SK-N-SH treated with all-trans-retinoic acid at 6 μM for 48 hours (cell line): Measurements from ENCODE around the gene CMIP.

Source experiments
- ATAC-seq: fragments of 200-7000 bp; cut with Tn5 transposase; 3 replicates; pipeline ENCODE4 v1.9.1; 2020; ENCODE audit warnings: mild to moderate bottlenecking, moderate library complexity
- ARNTL ChIP-seq: fragments of 450-650 bp; formaldehyde crosslinking; IDR thresholded peaks from 2 replicates; pipeline ENCODE4 v1.5.0; 2020; ENCODE audit warnings: low read depth, mild to moderate bottlenecking, moderate library complexity, borderline replicate concordance
- BACH2 ChIP-seq: fragments of 250-450 bp; sonication (Bioruptor Pico); IDR thresholded peaks from 2 replicates; pipeline ENCODE4 v1.9.0; 2021; ENCODE audit warnings: mild to moderate bottlenecking, borderline replicate concordance
- CSDC2 ChIP-seq: fragments of 250-450 bp; sonication (Bioruptor Pico); IDR thresholded peaks from 2 replicates; pipeline ENCODE4 v1.5.0; 2020; ENCODE audit warnings: mild to moderate bottlenecking, moderate library complexity
- ESRRG ChIP-seq: fragments of 250-450 bp; sonication (Bioruptor Pico); IDR thresholded peaks from 2 replicates; pipeline ENCODE4 v1.6.1; 2021; ENCODE audit warnings: mild to moderate bottlenecking
- ISL1 ChIP-seq: fragments of 250-450 bp; sonication (Bioruptor Pico); IDR thresholded peaks from 2 replicates; pipeline ENCODE4 v2.1.2; 2022; ENCODE audit warnings: mild to moderate bottlenecking, moderate library complexity
- OSR1 ChIP-seq: fragments of 250-450 bp; sonication (Bioruptor Pico); IDR thresholded peaks from 2 replicates; pipeline ENCODE4 v1.8.0; 2022; ENCODE audit warnings: moderate library complexity, mild to moderate bottlenecking, inconsistent platforms
- PPARA ChIP-seq: fragments of 250-450 bp; sonication (Bioruptor Pico); IDR thresholded peaks from 2 replicates; pipeline ENCODE4 v1.5.0; 2020; ENCODE audit warnings: mild to moderate bottlenecking, borderline replicate concordance
- RARB ChIP-seq: fragments of 250-450 bp; sonication (Bioruptor Pico); IDR thresholded peaks from 2 replicates; pipeline ENCODE4 v1.8.0; 2021; ENCODE audit warnings: mild to moderate bottlenecking, moderate library complexity
- SNAI2 ChIP-seq: fragments of 250-450 bp; sonication (Bioruptor Pico); IDR thresholded peaks from 2 replicates; pipeline ENCODE4 v1.5.0; 2020; ENCODE audit warnings: mild to moderate bottlenecking, moderate library complexity
- TCF4 ChIP-seq: fragments of 250-450 bp; sonication (Bioruptor Pico); IDR thresholded peaks from 2 replicates; pipeline ENCODE4 v1.8.0; 2021; ENCODE audit warnings: mild to moderate bottlenecking, moderate library complexity, borderline replicate concordance
- TOX ChIP-seq: fragments of 250-450 bp; sonication (Bioruptor Pico); IDR thresholded peaks from 2 replicates; pipeline ENCODE4 v1.8.0; 2021; ENCODE audit warnings: mild to moderate bottlenecking, moderate library complexity, borderline replicate concordance
- ZC3H10 ChIP-seq: fragments of 250-450 bp; sonication (Bioruptor Pico); IDR thresholded peaks from 2 replicates; pipeline ENCODE4 v1.5.1; 2021; ENCODE audit warnings: mild to moderate bottlenecking, moderate library complexity
- ZFP3 ChIP-seq: fragments of 250-450 bp; sonication (Bioruptor Pico); IDR thresholded peaks from 2 replicates; pipeline ENCODE4 v1.5.0; 2020; ENCODE audit warnings: mild to moderate bottlenecking, moderate library complexity
- ZFP30 ChIP-seq: fragments of 450-650 bp; formaldehyde crosslinking; IDR thresholded peaks from 2 replicates; pipeline ENCODE4 v1.5.0; 2022; ENCODE audit warnings: mild to moderate bottlenecking, moderate library complexity
- ZNF565 ChIP-seq: fragments of 450-650 bp; formaldehyde crosslinking; conservative IDR thresholded peaks from 2 replicates; pipeline ENCODE4 v1.5.0; 2020; ENCODE audit warnings: low read depth, mild to moderate bottlenecking, moderate library complexity
- ZNF70 ChIP-seq: fragments of 450-650 bp; formaldehyde crosslinking; IDR thresholded peaks from 2 replicates; pipeline ENCODE4 v1.5.0; 2020; ENCODE audit warnings: mild to moderate bottlenecking, moderate library complexity
- ZNF8 ChIP-seq: fragments of 450-650 bp; formaldehyde crosslinking; IDR thresholded peaks from 2 replicates; pipeline ENCODE4 v1.5.0; 2020; ENCODE audit warnings: mild to moderate bottlenecking, moderate library complexity
- TF ChIP-seq, protein P1 (sequence below): fragments of 250-450 bp; sonication (Bioruptor Pico); IDR thresholded peaks from 2 replicates; pipeline ENCODE4 v1.5.0; 2020; ENCODE audit warnings: mild to moderate bottlenecking, moderate library complexity
- TF ChIP-seq, protein P2 (sequence below): fragments of 250-450 bp; sonication (Bioruptor Pico); IDR thresholded peaks from 2 replicates; pipeline ENCODE4 v1.5.1; 2020; ENCODE audit warnings: low read depth, mild to moderate bottlenecking, moderate library complexity
- TF ChIP-seq, protein P3 (sequence below): fragments of 250-450 bp; sonication (Bioruptor Pico); IDR thresholded peaks from 2 replicates; pipeline ENCODE4 v1.8.0; 2021; ENCODE audit warnings: low read depth, mild to moderate bottlenecking, moderate library complexity, borderline replicate concordance
- TF ChIP-seq, protein P4 (sequence below): fragments of 250-450 bp; sonication (Bioruptor Pico); IDR thresholded peaks from 2 replicates; pipeline ENCODE4 v1.8.0; 2020; ENCODE audit warnings: mild to moderate bottlenecking, moderate library complexity, borderline replicate concordance

CMIP gene

DNA sequence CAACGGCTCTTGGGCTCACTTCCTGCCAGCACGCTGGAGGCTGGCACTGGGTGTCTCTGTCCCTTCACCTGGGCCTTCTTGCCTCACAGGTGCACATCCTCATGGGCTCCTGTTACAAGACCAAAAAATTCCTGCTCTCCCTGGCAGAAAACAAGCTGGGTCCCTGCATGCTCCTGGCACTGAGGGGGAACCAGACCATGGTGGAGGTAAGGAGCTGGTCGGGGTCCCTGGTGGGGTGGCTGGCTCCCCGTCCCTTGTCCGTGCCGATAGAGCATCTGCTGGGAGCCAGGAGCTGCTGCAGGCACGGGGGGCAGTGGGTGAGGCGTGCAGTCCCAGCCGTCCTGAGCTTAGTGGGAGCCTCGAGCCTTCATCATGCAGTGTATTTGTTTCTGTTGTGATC is 255.0 kb downstream of the CMIP start:
- ATAC-seq, result no peak
- TF ChIP-seq ZNF70 (CRISPR knock-in tag) (no peak), RARB (no peak)

DNA sequence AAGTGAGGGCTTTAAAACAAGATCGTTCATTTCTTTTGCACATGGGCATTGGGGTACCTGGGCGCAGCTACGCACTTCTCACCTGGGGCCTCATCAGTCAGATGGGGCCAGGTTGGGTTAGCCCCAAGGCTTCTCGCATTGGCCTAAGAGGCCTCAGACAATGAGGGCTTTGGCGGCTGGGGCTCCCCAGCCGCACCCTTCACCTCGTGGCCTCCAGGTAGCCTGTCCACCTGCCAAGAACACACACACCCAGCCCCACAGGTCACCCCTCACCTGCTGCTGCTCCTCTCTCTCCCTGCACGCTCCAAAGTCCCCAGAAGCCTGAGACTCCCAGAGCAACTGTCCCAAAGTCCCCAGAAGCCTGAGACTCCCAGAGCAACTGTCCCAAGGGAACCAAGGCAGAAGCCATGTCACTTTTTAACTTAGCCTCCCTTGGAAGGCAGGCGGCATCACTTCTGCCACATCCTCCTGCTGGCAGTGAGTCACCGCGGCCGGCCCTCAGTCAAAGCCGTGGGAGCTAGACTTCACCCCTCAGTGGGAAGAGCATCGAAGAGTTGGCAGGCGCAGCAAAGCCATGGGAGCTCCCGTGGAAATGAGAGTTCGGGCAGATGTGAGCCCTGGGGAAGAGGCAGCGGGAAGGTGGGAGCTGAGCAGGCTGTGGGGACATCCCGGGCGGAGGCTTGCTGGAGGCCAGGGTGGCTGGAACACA is 255.6 kb downstream of the CMIP start:
- no peak for ATAC-seq

DNA sequence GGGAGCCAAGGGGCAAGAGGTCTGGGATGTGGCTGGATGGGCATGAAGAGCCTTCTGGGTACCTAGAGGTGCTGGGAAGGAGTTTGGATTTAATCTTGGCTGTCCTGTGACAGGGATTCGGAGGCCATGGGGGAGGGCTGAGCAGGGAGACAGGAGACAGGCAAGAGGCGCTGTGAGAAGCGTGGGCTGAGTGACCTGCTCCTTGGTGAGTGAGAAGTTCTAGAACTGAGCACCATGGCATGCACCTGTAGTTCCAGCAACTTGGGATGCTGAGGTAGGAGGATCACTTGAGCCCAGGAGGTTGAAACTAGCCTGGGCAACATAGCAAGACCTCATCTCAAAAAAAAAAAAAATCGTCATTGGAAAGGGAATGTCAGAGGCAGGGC is 256.2 kb downstream of the CMIP start:
- ATAC-seq, result no peak

More for the DNA sequence above, 255.6 kb downstream of the CMIP start:
- TF ChIP-seq RARB (no peak), PPARA (CRISPR knock-in tag) (no peak), ZFP30 (CRISPR knock-in tag) (no peak), TOX (CRISPR knock-in tag) (no peak)
- TF ChIP-seq, protein P1, sequence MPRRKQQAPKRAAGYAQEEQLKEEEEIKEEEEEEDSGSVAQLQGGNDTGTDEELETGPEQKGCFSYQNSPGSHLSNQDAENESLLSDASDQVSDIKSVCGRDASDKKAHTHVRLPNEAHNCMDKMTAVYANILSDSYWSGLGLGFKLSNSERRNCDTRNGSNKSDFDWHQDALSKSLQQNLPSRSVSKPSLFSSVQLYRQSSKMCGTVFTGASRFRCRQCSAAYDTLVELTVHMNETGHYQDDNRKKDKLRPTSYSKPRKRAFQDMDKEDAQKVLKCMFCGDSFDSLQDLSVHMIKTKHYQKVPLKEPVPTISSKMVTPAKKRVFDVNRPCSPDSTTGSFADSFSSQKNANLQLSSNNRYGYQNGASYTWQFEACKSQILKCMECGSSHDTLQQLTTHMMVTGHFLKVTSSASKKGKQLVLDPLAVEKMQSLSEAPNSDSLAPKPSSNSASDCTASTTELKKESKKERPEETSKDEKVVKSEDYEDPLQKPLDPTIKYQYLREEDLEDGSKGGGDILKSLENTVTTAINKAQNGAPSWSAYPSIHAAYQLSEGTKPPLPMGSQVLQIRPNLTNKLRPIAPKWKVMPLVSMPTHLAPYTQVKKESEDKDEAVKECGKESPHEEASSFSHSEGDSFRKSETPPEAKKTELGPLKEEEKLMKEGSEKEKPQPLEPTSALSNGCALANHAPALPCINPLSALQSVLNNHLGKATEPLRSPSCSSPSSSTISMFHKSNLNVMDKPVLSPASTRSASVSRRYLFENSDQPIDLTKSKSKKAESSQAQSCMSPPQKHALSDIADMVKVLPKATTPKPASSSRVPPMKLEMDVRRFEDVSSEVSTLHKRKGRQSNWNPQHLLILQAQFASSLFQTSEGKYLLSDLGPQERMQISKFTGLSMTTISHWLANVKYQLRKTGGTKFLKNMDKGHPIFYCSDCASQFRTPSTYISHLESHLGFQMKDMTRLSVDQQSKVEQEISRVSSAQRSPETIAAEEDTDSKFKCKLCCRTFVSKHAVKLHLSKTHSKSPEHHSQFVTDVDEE, result no peak
- TF ChIP-seq, all 23 proteins: peak for 0

DNA sequence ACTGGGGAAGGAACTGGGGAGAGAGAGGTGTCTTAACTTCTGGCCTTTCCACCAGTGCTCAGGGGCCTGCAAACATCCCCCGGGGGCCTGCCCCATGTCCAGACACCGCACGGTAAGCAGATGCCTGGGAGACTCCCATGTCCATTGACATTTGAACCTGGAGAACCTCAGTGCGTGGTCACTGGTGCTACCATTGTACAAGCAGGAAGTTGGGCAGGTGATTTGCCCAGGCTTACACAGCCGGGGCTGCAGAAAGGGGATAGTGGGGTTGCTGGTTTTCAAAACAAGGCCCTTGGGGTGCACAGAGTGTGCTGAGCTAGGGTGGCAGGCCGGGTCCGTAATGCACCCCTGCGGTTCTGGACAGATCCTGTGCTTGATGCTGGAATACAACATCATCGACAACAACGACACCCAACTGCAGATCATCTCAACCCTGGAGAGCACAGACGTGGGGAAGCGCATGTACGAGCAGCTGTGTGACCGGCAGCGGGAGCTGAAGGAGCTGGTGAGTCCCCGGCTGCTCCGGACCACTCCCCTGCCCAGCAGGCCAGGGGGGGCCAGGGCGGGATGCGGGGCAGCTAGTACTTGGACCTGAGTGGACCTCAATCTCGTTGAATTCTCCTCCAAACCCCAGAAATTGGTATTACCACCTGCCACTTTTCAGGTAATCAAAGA is 256.8 kb downstream of the CMIP start:
- ATAC-seq, result no peak
- TF ChIP-seq ARNTL (CRISPR knock-in tag), result no peak
- no peak for TF ChIP-seq ISL1 (CRISPR knock-in tag)

More for the DNA sequence above, 256.2 kb downstream of the CMIP start:
- TF ChIP-seq ZFP3 (CRISPR knock-in tag) (no peak), ISL1 (CRISPR knock-in tag) (no peak), ZNF565 (no peak), PPARA (CRISPR knock-in tag) (no peak), ZC3H10 (CRISPR knock-in tag) (no peak), SNAI2 (CRISPR knock-in tag) (no peak), ARNTL (CRISPR knock-in tag) (no peak), CSDC2 (CRISPR knock-in tag) (no peak), ESRRG (CRISPR knock-in tag) (no peak)
- TF ChIP-seq, protein P2, sequence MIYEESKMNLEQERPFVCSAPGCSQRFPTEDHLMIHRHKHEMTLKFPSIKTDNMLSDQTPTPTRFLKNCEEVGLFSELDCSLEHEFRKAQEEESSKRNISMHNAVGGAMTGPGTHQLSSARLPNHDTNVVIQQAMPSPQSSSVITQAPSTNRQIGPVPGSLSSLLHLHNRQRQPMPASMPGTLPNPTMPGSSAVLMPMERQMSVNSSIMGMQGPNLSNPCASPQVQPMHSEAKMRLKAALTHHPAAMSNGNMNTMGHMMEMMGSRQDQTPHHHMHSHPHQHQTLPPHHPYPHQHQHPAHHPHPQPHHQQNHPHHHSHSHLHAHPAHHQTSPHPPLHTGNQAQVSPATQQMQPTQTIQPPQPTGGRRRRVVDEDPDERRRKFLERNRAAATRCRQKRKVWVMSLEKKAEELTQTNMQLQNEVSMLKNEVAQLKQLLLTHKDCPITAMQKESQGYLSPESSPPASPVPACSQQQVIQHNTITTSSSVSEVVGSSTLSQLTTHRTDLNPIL (CRISPR knock-in tag), result no peak
- TF ChIP-seq, protein P1, result no peak
- TF ChIP-seq, protein P3, sequence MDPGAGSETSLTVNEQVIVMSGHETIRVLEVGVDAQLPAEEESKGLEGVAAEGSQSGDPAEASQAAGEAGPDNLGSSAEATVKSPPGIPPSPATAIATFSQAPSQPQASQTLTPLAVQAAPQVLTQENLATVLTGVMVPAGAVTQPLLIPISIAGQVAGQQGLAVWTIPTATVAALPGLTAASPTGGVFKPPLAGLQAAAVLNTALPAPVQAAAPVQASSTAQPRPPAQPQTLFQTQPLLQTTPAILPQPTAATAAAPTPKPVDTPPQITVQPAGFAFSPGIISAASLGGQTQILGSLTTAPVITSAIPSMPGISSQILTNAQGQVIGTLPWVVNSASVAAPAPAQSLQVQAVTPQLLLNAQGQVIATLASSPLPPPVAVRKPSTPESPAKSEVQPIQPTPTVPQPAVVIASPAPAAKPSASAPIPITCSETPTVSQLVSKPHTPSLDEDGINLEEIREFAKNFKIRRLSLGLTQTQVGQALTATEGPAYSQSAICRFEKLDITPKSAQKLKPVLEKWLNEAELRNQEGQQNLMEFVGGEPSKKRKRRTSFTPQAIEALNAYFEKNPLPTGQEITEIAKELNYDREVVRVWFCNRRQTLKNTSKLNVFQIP (CRISPR knock-in tag), result no peak

DNA sequence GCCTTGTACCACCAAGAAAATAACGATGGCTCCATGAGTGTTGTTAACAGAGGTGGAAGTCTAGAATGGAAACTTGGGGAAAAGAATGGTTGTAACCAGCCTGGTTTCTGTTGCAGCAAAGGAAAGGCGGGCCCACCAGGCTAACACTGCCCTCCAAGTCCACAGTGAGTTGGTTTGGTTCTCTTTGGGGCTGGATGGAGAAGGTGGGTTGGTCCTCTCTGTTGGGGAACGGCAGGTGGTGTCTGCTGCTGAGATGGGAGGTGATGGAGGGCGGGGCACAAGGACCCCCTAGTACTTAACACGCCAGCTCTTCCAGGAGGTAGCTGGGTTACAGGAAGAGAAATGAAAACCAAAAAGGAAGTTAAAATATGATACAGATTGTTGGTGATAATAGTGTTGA is 257.9 kb downstream of the CMIP start:
- TF ChIP-seq ISL1 (CRISPR knock-in tag) (no peak), ZNF8 (CRISPR knock-in tag) (no peak), OSR1 (CRISPR knock-in tag) (no peak), PPARA (CRISPR knock-in tag) (no peak), RARB (no peak), ZNF70 (CRISPR knock-in tag) (no peak), ZFP3 (CRISPR knock-in tag) (no peak), SNAI2 (CRISPR knock-in tag) (no peak), ZFP30 (CRISPR knock-in tag) (no peak), BACH2 (CRISPR knock-in tag) (no peak), CSDC2 (CRISPR knock-in tag) (no peak), TCF4 (no peak), ZNF565 (no peak)
- TF ChIP-seq, protein P4, sequence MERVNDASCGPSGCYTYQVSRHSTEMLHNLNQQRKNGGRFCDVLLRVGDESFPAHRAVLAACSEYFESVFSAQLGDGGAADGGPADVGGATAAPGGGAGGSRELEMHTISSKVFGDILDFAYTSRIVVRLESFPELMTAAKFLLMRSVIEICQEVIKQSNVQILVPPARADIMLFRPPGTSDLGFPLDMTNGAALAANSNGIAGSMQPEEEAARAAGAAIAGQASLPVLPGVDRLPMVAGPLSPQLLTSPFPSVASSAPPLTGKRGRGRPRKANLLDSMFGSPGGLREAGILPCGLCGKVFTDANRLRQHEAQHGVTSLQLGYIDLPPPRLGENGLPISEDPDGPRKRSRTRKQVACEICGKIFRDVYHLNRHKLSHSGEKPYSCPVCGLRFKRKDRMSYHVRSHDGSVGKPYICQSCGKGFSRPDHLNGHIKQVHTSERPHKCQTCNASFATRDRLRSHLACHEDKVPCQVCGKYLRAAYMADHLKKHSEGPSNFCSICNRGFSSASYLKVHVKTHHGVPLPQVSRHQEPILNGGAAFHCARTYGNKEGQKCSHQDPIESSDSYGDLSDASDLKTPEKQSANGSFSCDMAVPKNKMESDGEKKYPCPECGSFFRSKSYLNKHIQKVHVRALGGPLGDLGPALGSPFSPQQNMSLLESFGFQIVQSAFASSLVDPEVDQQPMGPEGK (CRISPR knock-in tag), result no peak
- TF ChIP-seq, protein P2 (CRISPR knock-in tag), result no peak
- ATAC-seq, result no peak
